ENCODE measurements around the gene KANTR.
A peak's percentile ranks its signal among the peaks of the same experiment; 100 is the strongest.

KANTR gene

GRCh38 chrX:53093748-53094581 lies at the start of gene KANTR:
TSS of gene KANTR (plus strand) at chrX:53094142. CDS start at chrX:53124273, 30,131 bp downstream.
- FAIRE-seq (peak; percentile 96), DNase-seq (ENCODE audit: low spot score) (peak; percentile 87)

- DNase-seq (ENCODE audit: low spot score) (no peak), FAIRE-seq (no peak)
Measured at GRCh38 chrX:53044995-53045394, 48.9 kb upstream of the KANTR start.

- no peak for DNase-seq (ENCODE audit: low spot score)
- FAIRE-seq: no peak
Measured at GRCh38 chrX:53047228-53047627, 46.7 kb upstream of the KANTR start.

GRCh38 chrX:53048169-53049126 lies 45.5 kb upstream of the KANTR start, which contains the start of gene GPR173:
TSS of gene GPR173 (plus strand) at chrX:53048789. CDS start at chrX:53076622, 27,833 bp downstream.
- DNase-seq (ENCODE audit: low spot score): no peak
- FAIRE-seq: no peak

- FAIRE-seq: no peak
- DNase-seq (ENCODE audit: low spot score): no peak
Measured at GRCh38 chrX:53049127-53049517, 44.8 kb upstream of the KANTR start.

- FAIRE-seq (no peak), DNase-seq (ENCODE audit: low spot score) (no peak)
Measured at GRCh38 chrX:53050841-53051240, 43.1 kb upstream of the KANTR start.

- DNase-seq (ENCODE audit: low spot score): no peak
- FAIRE-seq: no peak
Measured at GRCh38 chrX:53055244-53055849, 38.6 kb upstream of the KANTR start.

DNA sequence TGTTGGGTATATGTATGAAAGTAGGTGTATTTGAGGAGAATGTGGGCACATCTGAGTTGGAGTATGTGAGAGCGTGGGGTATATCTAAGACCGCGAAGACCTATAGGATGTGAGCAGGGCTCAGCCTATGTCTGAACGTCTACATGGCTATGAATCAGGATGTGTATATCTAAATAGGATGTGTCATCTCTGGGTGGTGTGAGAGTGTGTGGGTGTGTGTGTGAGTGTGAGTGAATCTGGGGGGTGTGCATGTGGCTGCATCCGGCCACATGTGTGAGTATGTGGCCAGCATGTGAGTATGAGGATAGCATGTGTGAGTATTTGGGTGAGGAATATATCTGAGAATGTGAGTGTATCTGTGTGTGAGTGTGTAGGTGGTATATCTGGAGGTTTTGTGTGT lies 37.6 kb upstream of the KANTR start:
- DNase-seq (ENCODE audit: low spot score): no peak
- FAIRE-seq: no peak

DNA sequence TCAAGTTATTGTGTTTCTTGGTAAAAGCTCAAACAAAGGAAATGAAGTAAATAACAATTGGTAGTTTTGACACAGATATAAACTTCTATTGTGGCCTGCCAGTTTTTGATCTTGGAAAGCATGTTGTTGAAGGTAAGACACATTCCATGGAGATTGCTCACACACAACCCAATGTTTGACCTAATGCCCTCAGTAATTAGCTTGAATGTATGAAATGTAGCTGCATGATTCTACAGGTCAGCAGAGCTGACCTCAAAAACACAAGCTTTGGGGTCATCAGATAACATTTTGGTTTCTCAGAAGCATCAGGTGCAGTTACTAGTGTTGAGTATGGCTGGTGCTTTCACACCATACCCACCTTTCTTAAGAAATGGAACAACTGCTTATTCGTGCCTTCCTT lies 28.8 kb upstream of the KANTR start:
- DNase-seq (ENCODE audit: low spot score) (no peak), FAIRE-seq (no peak)

- FAIRE-seq: no peak
- DNase-seq (ENCODE audit: low spot score): no peak
Measured at GRCh38 chrX:53071064-53071463, 22.9 kb upstream of the KANTR start.

GRCh38 chrX:53071604-53072417 lies 22.1 kb upstream of the KANTR start:
- peak; percentile 36 for FAIRE-seq
- peak; percentile 28 for DNase-seq (ENCODE audit: low spot score)

GRCh38 chrX:53072418-53073114 lies 21.4 kb upstream of the KANTR start:
- DNase-seq (ENCODE audit: low spot score) (no peak), FAIRE-seq (no peak)

DNA sequence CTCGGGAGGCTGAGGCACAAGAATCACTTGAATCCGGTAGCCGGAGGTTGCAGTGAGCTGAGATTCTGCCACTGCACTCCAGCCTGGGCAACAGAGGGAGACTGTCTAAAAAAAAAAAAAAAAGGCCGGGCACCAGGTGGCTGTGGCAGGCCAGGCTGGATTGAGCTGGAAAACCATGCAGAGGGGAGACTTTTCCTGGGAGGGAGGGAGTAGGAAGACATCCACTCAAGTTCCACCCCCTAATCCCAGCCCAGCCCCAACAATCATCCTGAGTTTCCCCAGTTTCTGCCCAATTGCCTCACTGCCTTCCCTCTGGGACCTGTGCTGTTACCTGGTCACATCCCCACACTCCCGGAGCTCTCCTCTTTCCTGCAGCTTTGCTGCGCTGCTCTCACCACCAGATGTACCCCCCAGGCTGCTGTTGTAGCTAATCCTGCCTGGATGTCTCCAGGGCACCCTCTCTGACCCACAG lies 20.8 kb upstream of the KANTR start:
- DNase-seq (ENCODE audit: low spot score) (no peak), FAIRE-seq (peak; percentile 42)

- DNase-seq (ENCODE audit: low spot score): peak; percentile 18
- no peak for FAIRE-seq
Measured at GRCh38 chrX:53075011-53075410, 18.9 kb upstream of the KANTR start.

- DNase-seq (ENCODE audit: low spot score) (no peak), FAIRE-seq (no peak)
Measured at GRCh38 chrX:53076671-53077070, 17.3 kb upstream of the KANTR start.

DNA sequence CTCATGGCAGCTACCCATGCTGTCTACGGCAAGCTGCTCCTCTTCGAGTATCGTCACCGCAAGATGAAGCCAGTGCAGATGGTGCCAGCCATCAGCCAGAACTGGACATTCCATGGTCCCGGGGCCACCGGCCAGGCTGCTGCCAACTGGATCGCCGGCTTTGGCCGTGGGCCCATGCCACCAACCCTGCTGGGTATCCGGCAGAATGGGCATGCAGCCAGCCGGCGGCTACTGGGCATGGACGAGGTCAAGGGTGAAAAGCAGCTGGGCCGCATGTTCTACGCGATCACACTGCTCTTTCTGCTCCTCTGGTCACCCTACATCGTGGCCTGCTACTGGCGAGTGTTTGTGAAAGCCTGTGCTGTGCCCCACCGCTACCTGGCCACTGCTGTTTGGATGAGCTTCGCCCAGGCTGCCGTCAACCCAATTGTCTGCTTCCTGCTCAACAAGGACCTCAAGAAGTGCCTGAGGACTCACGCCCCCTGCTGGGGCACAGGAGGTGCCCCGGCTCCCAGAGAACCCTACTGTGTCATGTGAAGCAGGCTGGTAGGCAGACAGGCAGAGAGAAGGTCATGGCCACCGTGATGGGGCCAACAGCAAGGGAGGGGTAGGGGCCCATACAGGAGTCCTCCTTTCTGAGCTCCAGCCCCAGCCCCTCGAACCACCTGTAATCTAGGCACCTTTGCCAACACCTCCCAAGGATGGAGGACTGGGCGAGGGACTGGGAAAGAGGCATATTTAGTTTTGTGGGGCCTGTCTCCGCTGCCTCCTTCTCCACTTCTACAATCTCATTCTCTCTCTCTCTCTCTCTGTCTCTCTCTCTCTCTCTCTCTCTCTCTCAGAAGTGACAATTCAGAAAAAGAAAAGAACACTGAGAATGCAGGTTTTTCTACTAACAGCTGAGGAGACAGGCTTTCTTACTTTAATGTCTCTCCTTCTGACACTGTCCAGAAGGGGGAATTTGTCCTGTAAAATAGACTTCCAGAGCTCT lies 16.4 kb upstream of the KANTR start:
- no peak for FAIRE-seq
- DNase-seq (ENCODE audit: low spot score): no peak

- FAIRE-seq (no peak), DNase-seq (ENCODE audit: low spot score) (no peak)
Measured at GRCh38 chrX:53078943-53079342, 15.0 kb upstream of the KANTR start.

DNA sequence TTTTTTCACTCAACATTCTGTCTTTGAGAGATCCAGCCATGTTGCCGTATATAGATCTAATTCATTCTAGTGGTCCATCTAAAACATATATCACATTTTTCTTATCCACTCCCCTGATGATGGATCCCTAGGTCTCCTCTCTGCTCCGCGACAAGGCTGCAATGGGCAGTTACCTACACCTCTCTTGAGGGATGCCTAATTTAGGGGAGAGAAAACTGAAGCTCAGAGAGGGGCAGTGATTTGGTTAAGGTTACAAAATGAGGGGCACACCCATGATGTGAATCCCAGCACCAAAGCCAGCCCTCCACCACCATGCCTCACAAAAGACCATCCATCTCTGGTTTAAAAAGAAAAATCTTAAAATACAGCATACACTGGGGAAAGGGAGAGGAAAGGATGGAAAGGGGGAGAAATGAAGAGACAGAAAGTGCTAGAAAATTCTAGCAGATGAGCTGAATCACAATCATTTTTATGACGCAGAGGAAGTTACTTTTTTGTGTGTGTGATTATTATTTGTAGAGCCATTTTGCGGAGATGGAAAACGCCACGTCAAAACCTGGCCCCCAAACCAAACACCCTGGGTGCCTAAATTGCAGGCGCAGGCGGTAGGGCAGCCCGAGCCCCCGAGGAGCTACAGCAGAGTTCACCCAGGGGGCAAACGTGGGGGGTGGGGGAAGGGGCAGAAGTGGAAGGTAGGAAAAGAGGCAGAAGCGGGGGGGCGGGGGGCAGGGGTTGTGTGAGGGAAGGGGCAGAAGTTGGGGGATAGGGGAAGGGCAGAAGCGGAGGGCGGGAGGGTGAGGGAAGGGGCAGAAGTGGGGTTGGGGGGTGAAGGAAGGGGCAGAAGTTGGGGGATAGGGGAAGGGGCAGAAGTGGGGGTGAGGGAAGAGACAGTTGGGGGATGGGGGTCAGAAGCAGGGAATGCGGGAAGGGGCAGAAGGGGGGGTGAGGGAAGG lies 13.0 kb upstream of the KANTR start:
- no peak for DNase-seq (ENCODE audit: low spot score)
- FAIRE-seq: no peak

All from RCC 7860 (cell line).